ENCODE data around the gene EXD2.
"Not testable (repeated sequence)": the region's sequence is repeated elsewhere in the genome, so short reads cannot be mapped to it uniquely, and the experiment has no call there.

Gene EXD2

GRCh38 chr14:69199786-69200185 is 8.5 kb downstream of the EXD2 start:
- no peak for DNase-seq

- DNase-seq = no peak
These were observed 13.5 kb downstream of the EXD2 start for GRCh38 chr14:69204753-69205152.

- no peak for DNase-seq
These were observed 16.2 kb downstream of the EXD2 start for GRCh38 chr14:69207435-69208041.

- no peak for DNase-seq
These were observed 17.4 kb downstream of the EXD2 start for GRCh38 chr14:69208666-69209065.

GRCh38 chr14:69214393-69214792 is 23.1 kb downstream of the EXD2 start:
- DNase-seq = no peak

- DNase-seq = not testable (repeated sequence)
These were observed 26.4 kb downstream of the EXD2 start for GRCh38 chr14:69217663-69218062.

GRCh38 chr14:69224946-69225345 is 33.6 kb downstream of the EXD2 start:
- DNase-seq = no peak

- DNase-seq = no peak
These were observed 34.9 kb downstream of the EXD2 start for GRCh38 chr14:69226178-69226577.

- DNase-seq = no peak
These were observed 35.4 kb downstream of the EXD2 start for GRCh38 chr14:69226736-69227135.

- DNase-seq = no peak
These were observed 40.2 kb downstream of the EXD2 start for GRCh38 chr14:69231486-69231885.

GRCh38 chr14:69232388-69232787 is 41.1 kb downstream of the EXD2 start:
- DNase-seq = no peak

- DNase-seq = no peak
These were observed 42.8 kb downstream of the EXD2 start for GRCh38 chr14:69234106-69234505.

- DNase-seq = no peak
These were observed 44.4 kb downstream of the EXD2 start for GRCh38 chr14:69235708-69236107.

- no peak for DNase-seq
These were observed 45.8 kb downstream of the EXD2 start for GRCh38 chr14:69237142-69237541.

GRCh38 chr14:69237584-69237983 is 46.3 kb downstream of the EXD2 start:
- DNase-seq = no peak

GRCh38 chr14:69238883-69239282 is 47.6 kb downstream of the EXD2 start:
- no peak for DNase-seq

- no peak for DNase-seq
These were observed 49.4 kb downstream of the EXD2 start for GRCh38 chr14:69240527-69241173.

GRCh38 chr14:69241577-69241976 is 50.3 kb downstream of the EXD2 start:
- no peak for DNase-seq

- peak in 1 of 2 donors; percentile 40 for DNase-seq
These were observed 51.3 kb downstream of the EXD2 start for GRCh38 chr14:69242311-69243224.

GRCh38 chr14:69244946-69245345 is 53.6 kb downstream of the EXD2 start:
- no peak for DNase-seq

- DNase-seq = no peak
These were observed 55.0 kb downstream of the EXD2 start for GRCh38 chr14:69246331-69246730.

GRCh38 chr14:69247676-69248440 is 56.6 kb downstream of the EXD2 start:
- DNase-seq = no peak

- no peak for DNase-seq
These were observed 58.3 kb downstream of the EXD2 start for GRCh38 chr14:69249603-69250002.

Measured in bone marrow (tissue), 2 donors.